HG02938 (cell line): ENCODE data around the gene UTS2.

Source experiments
- ATAC-seq: cut with Tn5 transposase; IDR thresholded peaks from one replicate; pipeline ENCODE4 v1.9.1; 2021; ENCODE audit warnings: mild to moderate bottlenecking, moderate library complexity; ENCODE audit not compliant: unreplicated experiment

UTS2 gene

GRCh38 chr1:7813677-7814373 is 39.0 kb downstream of the UTS2 start:
- no peak for ATAC-seq

- no peak for ATAC-seq
Measured at GRCh38 chr1:7811476-7811875, 41.4 kb downstream of the UTS2 start.

- ATAC-seq = no peak
Measured at GRCh38 chr1:7810395-7810794, 42.5 kb downstream of the UTS2 start.

GRCh38 chr1:7809742-7810141 is 43.1 kb downstream of the UTS2 start:
- ATAC-seq = no peak

- no peak for ATAC-seq
Measured at GRCh38 chr1:7808253-7808844, 44.5 kb downstream of the UTS2 start.

GRCh38 chr1:7805460-7805859 is 47.4 kb downstream of the UTS2 start:
- ATAC-seq = no peak
